Measurements from ENCODE around the gene SLC10A1. TPM values are rescaled to one million over a fixed set of nuclear protein-coding genes. Genes with fewer than 3 reads are reported as not detected.
"Not testable (repeated sequence)": the region's sequence is repeated elsewhere in the genome, so short reads cannot be mapped to it uniquely, and the experiment has no call there.

The SLC10A1 gene
- total and polyA plus RNA-seq, 4 donors = 1.1 to 77.3 (median 60.3) TPM

DNA sequence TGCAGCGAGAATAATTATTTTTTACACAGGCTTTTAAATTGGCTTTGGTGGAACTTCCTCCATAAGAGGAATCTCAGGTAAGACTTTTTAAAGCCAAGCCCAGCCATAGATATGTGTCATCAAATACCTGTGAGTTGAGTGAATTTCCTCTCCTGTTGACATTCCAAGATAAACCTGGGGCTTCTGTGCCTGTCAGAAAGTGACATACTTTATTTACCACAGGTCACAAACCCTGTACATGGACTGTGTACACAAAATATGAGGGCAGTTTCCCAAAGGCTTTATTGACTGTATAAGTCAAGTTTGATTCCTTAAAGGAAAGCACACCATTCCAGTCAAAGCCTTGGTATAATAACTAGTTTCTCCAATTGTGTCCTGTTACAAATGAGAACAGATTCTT lies 56.0 kb downstream of the SLC10A1 start:
- peak overlapping the region; percentile 46 to 56 for H3K27ac ChIP-seq (ENCODE audit: low read depth in 1 of 2, low read length in 2 of 2)
- WGBS = 85% methylated on average over 1 of the region's 1 CpG
- H3K4me1 ChIP-seq (ENCODE audit: control insufficient read depth in 4 of 4, insufficient read depth in 4 of 4, low read length in 3 of 4) = peaks cover 0 to 7% (median 2%) of the 10 kb centered on the region in 4 donors
- peak overlapping the region in 1 of 2 donors; percentile 21 for H3K9ac ChIP-seq (ENCODE audit: low read depth in 1 of 2, low read length in 2 of 2)
- H3K27me3 ChIP-seq (ENCODE audit: control insufficient read depth in 4 of 4, insufficient read depth in 4 of 4, low read length in 3 of 4) = no peaks in the 10 kb centered on the region
- no peaks in the 10 kb centered on the region for H3K36me3 ChIP-seq (ENCODE audit: control insufficient read depth in 4 of 4, insufficient read depth in 3 of 4, low read depth in 1 of 4, low read length in 3 of 4)
- no peaks in the 10 kb centered on the region for H3K9me3 ChIP-seq (ENCODE audit: control insufficient read depth in 4 of 4, low read length in 3 of 4)
- no peak for DNase-seq (ENCODE audit: low spot score)
- H3K4me3 ChIP-seq (ENCODE audit: low read depth in 1 of 3, low read length in 3 of 3) = no peak overlapping the region
- peak; percentile 17 for TF ChIP-seq YY1 (IDR thresholded peaks at IDR 0.05)
- TF ChIP-seq FOXA1 (IDR thresholded peaks at IDR 0.05) = peak; percentile 65
- TF ChIP-seq, protein P1, sequence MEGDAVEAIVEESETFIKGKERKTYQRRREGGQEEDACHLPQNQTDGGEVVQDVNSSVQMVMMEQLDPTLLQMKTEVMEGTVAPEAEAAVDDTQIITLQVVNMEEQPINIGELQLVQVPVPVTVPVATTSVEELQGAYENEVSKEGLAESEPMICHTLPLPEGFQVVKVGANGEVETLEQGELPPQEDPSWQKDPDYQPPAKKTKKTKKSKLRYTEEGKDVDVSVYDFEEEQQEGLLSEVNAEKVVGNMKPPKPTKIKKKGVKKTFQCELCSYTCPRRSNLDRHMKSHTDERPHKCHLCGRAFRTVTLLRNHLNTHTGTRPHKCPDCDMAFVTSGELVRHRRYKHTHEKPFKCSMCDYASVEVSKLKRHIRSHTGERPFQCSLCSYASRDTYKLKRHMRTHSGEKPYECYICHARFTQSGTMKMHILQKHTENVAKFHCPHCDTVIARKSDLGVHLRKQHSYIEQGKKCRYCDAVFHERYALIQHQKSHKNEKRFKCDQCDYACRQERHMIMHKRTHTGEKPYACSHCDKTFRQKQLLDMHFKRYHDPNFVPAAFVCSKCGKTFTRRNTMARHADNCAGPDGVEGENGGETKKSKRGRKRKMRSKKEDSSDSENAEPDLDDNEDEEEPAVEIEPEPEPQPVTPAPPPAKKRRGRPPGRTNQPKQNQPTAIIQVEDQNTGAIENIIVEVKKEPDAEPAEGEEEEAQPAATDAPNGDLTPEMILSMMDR (IDR thresholded peaks at IDR 0.05; ENCODE audit: low read depth, low read length, missing input control) = no peak
- TF ChIP-seq HNF4G (IDR thresholded peaks at IDR 0.05) = no peak
- TF ChIP-seq HNF4A (conservative IDR thresholded peaks at IDR 0.05) = peak; percentile 28 to 39
- TF ChIP-seq RXRA (IDR thresholded peaks at IDR 0.05) = peak; percentile 16 to 47
- TF ChIP-seq, protein P2, sequence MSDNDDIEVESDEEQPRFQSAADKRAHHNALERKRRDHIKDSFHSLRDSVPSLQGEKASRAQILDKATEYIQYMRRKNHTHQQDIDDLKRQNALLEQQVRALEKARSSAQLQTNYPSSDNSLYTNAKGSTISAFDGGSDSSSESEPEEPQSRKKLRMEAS (IDR thresholded peaks at IDR 0.05) = no peak
- TF ChIP-seq FOXA2 (IDR thresholded peaks at IDR 0.05) = peak; percentile 73

DNA sequence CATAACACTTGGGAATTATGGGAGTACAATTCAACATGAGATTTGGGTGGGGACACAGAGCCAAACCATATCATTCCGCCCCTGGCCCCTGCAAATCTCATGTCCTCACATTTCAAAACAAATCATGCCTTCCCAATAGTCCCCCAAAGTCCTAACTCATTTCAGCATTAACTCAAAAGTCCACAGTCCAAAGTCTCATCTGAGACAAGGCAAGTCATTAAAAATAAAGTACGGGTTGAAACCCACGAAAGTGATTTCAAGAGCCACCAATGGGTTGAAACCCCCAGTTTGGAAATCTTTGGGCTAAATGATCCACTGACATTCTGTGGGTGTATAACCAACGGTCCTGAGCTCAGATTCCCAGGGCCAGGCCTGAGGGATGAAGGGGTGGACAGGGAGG lies 60.6 kb downstream of the SLC10A1 start:
- H3K4me1 ChIP-seq (ENCODE audit: control insufficient read depth in 4 of 4, insufficient read depth in 4 of 4, low read length in 3 of 4); H3K36me3 ChIP-seq (ENCODE audit: control insufficient read depth in 4 of 4, insufficient read depth in 3 of 4, low read depth in 1 of 4, low read length in 3 of 4); H3K4me3 ChIP-seq (ENCODE audit: low read depth in 1 of 3, low read length in 3 of 3); H3K27me3 ChIP-seq (ENCODE audit: control insufficient read depth in 4 of 4, insufficient read depth in 4 of 4, low read length in 3 of 4); DNase-seq (ENCODE audit: low spot score); H3K9ac ChIP-seq (ENCODE audit: low read depth in 1 of 2, low read length in 2 of 2); H3K27ac ChIP-seq (ENCODE audit: low read depth in 1 of 2, low read length in 2 of 2); H3K9me3 ChIP-seq (ENCODE audit: control insufficient read depth in 4 of 4, low read length in 3 of 4): not testable (repeated sequence)
- 58% methylated on average over 4 of the region's 4 CpGs for WGBS
- TF ChIP-seq SP1 (IDR thresholded peaks at IDR 0.05) (peak; percentile 23), HNF4A (conservative IDR thresholded peaks at IDR 0.05) (peak; percentile 76 to 78)

DNA sequence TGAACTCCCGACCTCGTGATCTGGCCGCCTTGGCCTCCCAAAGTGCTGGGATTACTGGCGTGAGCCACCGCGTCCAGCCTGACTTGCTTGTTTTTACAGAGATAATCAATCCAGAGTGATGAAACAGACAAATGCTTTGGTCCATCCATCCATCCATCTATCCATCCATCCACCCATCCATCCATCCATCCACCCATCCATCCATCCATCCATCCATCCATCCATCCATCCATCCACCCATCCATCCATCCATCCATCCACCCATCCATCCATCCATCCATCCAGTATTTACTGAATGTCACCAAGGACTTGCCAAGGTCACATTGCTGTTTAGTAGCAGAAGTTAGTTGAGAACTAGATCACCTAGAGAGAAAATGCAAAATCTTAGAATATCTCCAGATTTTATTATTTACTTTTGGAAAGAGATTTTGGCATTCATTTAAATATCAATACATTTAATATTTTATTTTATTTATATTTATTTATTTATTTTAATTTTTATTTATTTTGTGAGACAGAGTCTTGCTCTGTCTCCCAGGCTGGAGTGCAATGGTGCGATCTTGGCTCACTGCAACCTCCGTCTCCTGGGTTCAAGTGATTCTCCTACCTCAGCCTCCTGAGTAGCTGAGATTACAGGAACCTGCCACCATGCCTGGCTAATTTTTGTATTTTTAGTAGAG lies 65.0 kb downstream of the SLC10A1 start:
- H3K9me3 ChIP-seq (ENCODE audit: control insufficient read depth in 4 of 4, low read length in 3 of 4); H3K4me3 ChIP-seq (ENCODE audit: low read depth in 1 of 3, low read length in 3 of 3); H3K27me3 ChIP-seq (ENCODE audit: control insufficient read depth in 4 of 4, insufficient read depth in 4 of 4, low read length in 3 of 4); H3K27ac ChIP-seq (ENCODE audit: low read depth in 1 of 2, low read length in 2 of 2); H3K4me1 ChIP-seq (ENCODE audit: control insufficient read depth in 4 of 4, insufficient read depth in 4 of 4, low read length in 3 of 4); DNase-seq (ENCODE audit: low spot score); H3K9ac ChIP-seq (ENCODE audit: low read depth in 1 of 2, low read length in 2 of 2); H3K36me3 ChIP-seq (ENCODE audit: control insufficient read depth in 4 of 4, insufficient read depth in 3 of 4, low read depth in 1 of 4, low read length in 3 of 4): not testable (repeated sequence)
- WGBS = 55% methylated on average over 8 of the region's 8 CpGs

DNA sequence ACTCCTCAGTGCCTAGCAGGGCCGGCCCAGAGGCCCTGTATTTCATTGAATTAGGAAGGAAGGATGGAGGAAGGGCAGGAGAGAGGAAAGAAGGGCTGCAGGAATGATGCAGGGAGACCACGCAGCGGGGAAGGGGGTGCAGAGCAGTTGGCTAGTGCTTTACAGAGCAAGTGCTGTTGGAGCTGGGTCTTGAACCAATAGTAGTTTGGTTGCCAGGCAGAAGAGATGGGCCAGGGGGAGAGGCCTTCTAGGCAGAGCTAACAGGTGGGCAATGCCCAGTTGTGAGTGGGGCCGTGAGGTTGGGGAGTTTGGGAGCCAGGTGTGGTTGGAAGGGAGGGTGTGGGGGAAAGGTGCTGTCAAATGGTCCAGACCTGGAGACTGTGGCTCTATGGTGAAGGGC lies 69.2 kb downstream of the SLC10A1 start:
- Histone ChIP-seq H3K27me3 (ENCODE audit: control insufficient read depth in 4 of 4, insufficient read depth in 4 of 4, low read length in 3 of 4) (no peaks in the 10 kb centered on the region), H3K9ac (ENCODE audit: low read depth in 1 of 2, low read length in 2 of 2) (no peak overlapping the region), H3K4me3 (ENCODE audit: low read depth in 1 of 3, low read length in 3 of 3) (no peak overlapping the region), H3K27ac (ENCODE audit: low read depth in 1 of 2, low read length in 2 of 2) (no peak overlapping the region), H3K36me3 (ENCODE audit: control insufficient read depth in 4 of 4, insufficient read depth in 3 of 4, low read depth in 1 of 4, low read length in 3 of 4) (no peaks in the 10 kb centered on the region), H3K4me1 (ENCODE audit: control insufficient read depth in 4 of 4, insufficient read depth in 4 of 4, low read length in 3 of 4) (peaks cover 4 to 16% (median 8%) of the 10 kb centered on the region in 4 donors), H3K9me3 (ENCODE audit: control insufficient read depth in 4 of 4, low read length in 3 of 4) (no peaks in the 10 kb centered on the region)
- 89% methylated on average over 4 of the region's 4 CpGs for WGBS
- no peak for DNase-seq (ENCODE audit: low spot score)
- TF ChIP-seq, protein P1 (IDR thresholded peaks at IDR 0.05; ENCODE audit: low read depth, low read length, missing input control) = no peak
- TF ChIP-seq JUND (IDR thresholded peaks at IDR 0.05) (no peak), GABPA (IDR thresholded peaks at IDR 0.05 in 1 of 2, conservative IDR thresholded peaks at IDR 0.05 in 1 of 2) (no peak), NR2F2 (IDR thresholded peaks at IDR 0.05) (no peak), HNF4A (conservative IDR thresholded peaks at IDR 0.05) (no peak), EGR1 (IDR thresholded peaks at IDR 0.05; ENCODE audit: low read depth in 2 of 2) (no peak), FOXA2 (IDR thresholded peaks at IDR 0.05) (no peak), YY1 (IDR thresholded peaks at IDR 0.05) (no peak), FOXA1 (IDR thresholded peaks at IDR 0.05) (no peak), TAF1 (conservative IDR thresholded peaks at IDR 0.05) (no peak), HNF4G (IDR thresholded peaks at IDR 0.05) (no peak)
- TF ChIP-seq, protein P3, sequence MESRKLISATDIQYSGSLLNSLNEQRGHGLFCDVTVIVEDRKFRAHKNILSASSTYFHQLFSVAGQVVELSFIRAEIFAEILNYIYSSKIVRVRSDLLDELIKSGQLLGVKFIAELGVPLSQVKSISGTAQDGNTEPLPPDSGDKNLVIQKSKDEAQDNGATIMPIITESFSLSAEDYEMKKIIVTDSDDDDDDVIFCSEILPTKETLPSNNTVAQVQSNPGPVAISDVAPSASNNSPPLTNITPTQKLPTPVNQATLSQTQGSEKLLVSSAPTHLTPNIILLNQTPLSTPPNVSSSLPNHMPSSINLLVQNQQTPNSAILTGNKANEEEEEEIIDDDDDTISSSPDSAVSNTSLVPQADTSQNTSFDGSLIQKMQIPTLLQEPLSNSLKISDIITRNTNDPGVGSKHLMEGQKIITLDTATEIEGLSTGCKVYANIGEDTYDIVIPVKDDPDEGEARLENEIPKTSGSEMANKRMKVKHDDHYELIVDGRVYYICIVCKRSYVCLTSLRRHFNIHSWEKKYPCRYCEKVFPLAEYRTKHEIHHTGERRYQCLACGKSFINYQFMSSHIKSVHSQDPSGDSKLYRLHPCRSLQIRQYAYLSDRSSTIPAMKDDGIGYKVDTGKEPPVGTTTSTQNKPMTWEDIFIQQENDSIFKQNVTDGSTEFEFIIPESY (IDR thresholded peaks at IDR 0.05) = no peak
- TF ChIP-seq, protein P2 (IDR thresholded peaks at IDR 0.05) = no peak
